Measurements from ENCODE around the gene FNTB. TPM values are rescaled to one million over a fixed set of nuclear protein-coding genes. Genes with fewer than 3 reads are reported as not detected.

FNTB gene
- polyA plus RNA-seq, 1 donor from 2014 or later, result 6.7 TPM

- Histone ChIP-seq H4K20me1 (ENCODE audit: insufficient read depth) (no peaks in the 10 kb centered on the region), H3K79me2 (replicated peaks; ENCODE audit: insufficient read depth, low read length) (no peaks in the 10 kb centered on the region), H3K9me3 (ENCODE audit: low read length) (no peaks in the 10 kb centered on the region), H3K27ac (ENCODE audit: low read length) (no peak overlapping the region), H3K4me3 (ENCODE audit: low read length) (no peak overlapping the region), H3K36me3 (ENCODE audit: insufficient read depth, low read length) (no peaks in the 10 kb centered on the region), H3K9ac (ENCODE audit: low read length) (no peak overlapping the region), H3K27me3 (ENCODE audit: insufficient read depth, low read depth, low read length) (no peaks in the 10 kb centered on the region), H2AFZ (ENCODE audit: low read depth, low read length) (no peak overlapping the region), H3K4me2 (ENCODE audit: low read length) (no peak overlapping the region), H3K9me2 (ENCODE audit: insufficient read depth, low read length) (no peaks in the 10 kb centered on the region), H3F3A (ENCODE audit: insufficient read depth, low read length, poor library complexity, severe bottlenecking) (no peaks in the 10 kb centered on the region)
- TF ChIP-seq EP300 (conservative IDR thresholded peaks at IDR 0.05; ENCODE audit: poor library complexity, severe bottlenecking) (no peak), TAF1 (IDR thresholded peaks at IDR 0.05; ENCODE audit: low read depth) (no peak), RAD21 (conservative IDR thresholded peaks at IDR 0.05) (no peak), EZH2 (IDR thresholded peaks at IDR 0.05; ENCODE audit: borderline replicate concordance, insufficient read depth, low read length, poor library complexity, severe bottlenecking) (no peak), CTCF (IDR thresholded peaks at IDR 0.05; ENCODE audit: poor library complexity, severe bottlenecking) (no peak), MXI1 (conservative IDR thresholded peaks at IDR 0.05; ENCODE audit: poor library complexity, severe bottlenecking) (no peak), SMC3 (conservative IDR thresholded peaks at IDR 0.05; ENCODE audit: poor library complexity) (no peak), REST (IDR thresholded peaks at IDR 0.05; ENCODE audit: borderline replicate concordance) (no peak), POLR2AphosphoS5 (IDR thresholded peaks at IDR 0.05) (no peak)
Measured at GRCh38 chr14:64958743-64959142, 28.0 kb upstream of the FNTB start.

- H3K4me3 ChIP-seq (ENCODE audit: low read length), result no peak overlapping the region
- no peak overlapping the region for H3K4me2 ChIP-seq (ENCODE audit: low read length)
- H2AFZ ChIP-seq (ENCODE audit: low read depth, low read length), result no peak overlapping the region
Measured at GRCh38 chr14:64960762-64961276, 25.9 kb upstream of the FNTB start.

More at GRCh38 chr14:64960762-64961276, 25.9 kb upstream of the FNTB start:
- TF ChIP-seq REST (IDR thresholded peaks at IDR 0.05; ENCODE audit: borderline replicate concordance) (no peak), EZH2 (IDR thresholded peaks at IDR 0.05; ENCODE audit: borderline replicate concordance, insufficient read depth, low read length, poor library complexity, severe bottlenecking) (no peak)
- no peaks in the 10 kb centered on the region for H3K79me2 ChIP-seq (replicated peaks; ENCODE audit: insufficient read depth, low read length)
- no peaks in the 10 kb centered on the region for H3K36me3 ChIP-seq (ENCODE audit: insufficient read depth, low read length)
- H3F3A ChIP-seq (ENCODE audit: insufficient read depth, low read length, poor library complexity, severe bottlenecking), result no peaks in the 10 kb centered on the region
- H3K9ac ChIP-seq (ENCODE audit: low read length), result no peak overlapping the region
- H3K27me3 ChIP-seq (ENCODE audit: insufficient read depth, low read depth, low read length), result no peaks in the 10 kb centered on the region
- no peak overlapping the region for H3K27ac ChIP-seq (ENCODE audit: low read length)
- no peaks in the 10 kb centered on the region for H4K20me1 ChIP-seq (ENCODE audit: insufficient read depth)
- H3K9me2 ChIP-seq (ENCODE audit: insufficient read depth, low read length), result no peaks in the 10 kb centered on the region
- H3K9me3 ChIP-seq (ENCODE audit: low read length), result no peaks in the 10 kb centered on the region
